Coronary artery (tissue), 2 donors: ENCODE data around the gene SIPA1L3.

ENCODE experiments used
- DNase-seq: peaks from one replicate; pipeline ENCODE4 v3.0.0-alpha.2; 2017; ENCODE audit warnings: low spot score
- H3K27ac ChIP-seq, 2 donors: fragments of 200-600 bp; sonication (generic); one replicate each; pipeline ENCODE4 v1.5.1; 2016 to 2019
- H3K4me3 ChIP-seq: fragments of 200-600 bp; sonication (generic); 2 replicates; pipeline ENCODE4 v1.5.1; 2016; ENCODE audit warnings: mild to moderate bottlenecking, moderate library complexity
- TF ChIP-seq, protein P1 (sequence below): fragments of 200-600 bp; sonication (generic); IDR thresholded peaks from one replicate; pipeline ENCODE4 v1.5.1; 2019; ENCODE audit warnings: antibody characterized with exemption

SIPA1L3 gene

GRCh38 chr19:37935341-37935740 is 28.3 kb downstream of the SIPA1L3 start:
- no peak overlapping the region for H3K4me3 ChIP-seq
- no peak for DNase-seq
- no peak overlapping the region for H3K27ac ChIP-seq
- TF ChIP-seq, protein P1, sequence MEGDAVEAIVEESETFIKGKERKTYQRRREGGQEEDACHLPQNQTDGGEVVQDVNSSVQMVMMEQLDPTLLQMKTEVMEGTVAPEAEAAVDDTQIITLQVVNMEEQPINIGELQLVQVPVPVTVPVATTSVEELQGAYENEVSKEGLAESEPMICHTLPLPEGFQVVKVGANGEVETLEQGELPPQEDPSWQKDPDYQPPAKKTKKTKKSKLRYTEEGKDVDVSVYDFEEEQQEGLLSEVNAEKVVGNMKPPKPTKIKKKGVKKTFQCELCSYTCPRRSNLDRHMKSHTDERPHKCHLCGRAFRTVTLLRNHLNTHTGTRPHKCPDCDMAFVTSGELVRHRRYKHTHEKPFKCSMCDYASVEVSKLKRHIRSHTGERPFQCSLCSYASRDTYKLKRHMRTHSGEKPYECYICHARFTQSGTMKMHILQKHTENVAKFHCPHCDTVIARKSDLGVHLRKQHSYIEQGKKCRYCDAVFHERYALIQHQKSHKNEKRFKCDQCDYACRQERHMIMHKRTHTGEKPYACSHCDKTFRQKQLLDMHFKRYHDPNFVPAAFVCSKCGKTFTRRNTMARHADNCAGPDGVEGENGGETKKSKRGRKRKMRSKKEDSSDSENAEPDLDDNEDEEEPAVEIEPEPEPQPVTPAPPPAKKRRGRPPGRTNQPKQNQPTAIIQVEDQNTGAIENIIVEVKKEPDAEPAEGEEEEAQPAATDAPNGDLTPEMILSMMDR: no peak

GRCh38 chr19:37936166-37936565 is 29.2 kb downstream of the SIPA1L3 start:
- TF ChIP-seq, protein P1: no peak
- H3K4me3 ChIP-seq: no peak overlapping the region
- H3K27ac ChIP-seq: no peak overlapping the region
- DNase-seq: no peak

- TF ChIP-seq, protein P1: no peak
- DNase-seq: no peak
- no peak overlapping the region for H3K27ac ChIP-seq
- H3K4me3 ChIP-seq: no peak overlapping the region
Measured at GRCh38 chr19:37936886-37937285, 29.9 kb downstream of the SIPA1L3 start.

GRCh38 chr19:37938353-37938752 is 31.3 kb downstream of the SIPA1L3 start:
- no peak for DNase-seq
- no peak overlapping the region for H3K27ac ChIP-seq
- TF ChIP-seq, protein P1: no peak
- H3K4me3 ChIP-seq: no peak overlapping the region

- TF ChIP-seq, protein P1: no peak
- Histone ChIP-seq H3K27ac (no peak overlapping the region), H3K4me3 (no peak overlapping the region)
- no peak for DNase-seq
Measured at GRCh38 chr19:37941782-37942515, 34.9 kb downstream of the SIPA1L3 start.

- Histone ChIP-seq H3K4me3 (no peak overlapping the region), H3K27ac (no peak overlapping the region)
- DNase-seq: no peak
- TF ChIP-seq, protein P1: no peak
Measured at GRCh38 chr19:37942516-37942902, 35.5 kb downstream of the SIPA1L3 start.

GRCh38 chr19:37943480-37943879 is 36.5 kb downstream of the SIPA1L3 start:
- TF ChIP-seq, protein P1: no peak
- no peak overlapping the region for H3K4me3 ChIP-seq
- DNase-seq: no peak
- H3K27ac ChIP-seq: no peak overlapping the region
